Activated naive CD8-positive, alpha-beta T cell treated with anti-CD3 and anti-CD28 coated beads, Interleukin-2, amount 50 U/mL, for 24 hours (primary cell): ENCODE data around the gene DMD.

ENCODE experiments used
- ATAC-seq: fragments of 150-1000 bp; cut with Tn5 transposase; one replicate; pipeline ENCODE4 v1.10.0; 2021
- DNase-seq: peaks from one replicate; pipeline ENCODE4 v3.0.0; 2021
- H3K27ac Mint-ChIP-seq: one replicate; pipeline ENCODE4 v1.8.0; 2021; ENCODE audit warnings: mild to moderate bottlenecking, mixed read lengths
- H3K27me3 Mint-ChIP-seq: one replicate; pipeline ENCODE4 v1.8.0; 2021; ENCODE audit warnings: mixed read lengths
- H3K36me3 Mint-ChIP-seq: one replicate; pipeline ENCODE4 v1.8.0; 2021; ENCODE audit warnings: low read depth, mixed read lengths
- H3K4me1 Mint-ChIP-seq: one replicate; pipeline ENCODE4 v1.8.0; 2021; ENCODE audit warnings: mixed read lengths
- H3K4me3 Mint-ChIP-seq: one replicate; pipeline ENCODE4 v1.8.0; 2021; ENCODE audit warnings: mild to moderate bottlenecking, moderate library complexity, mixed read lengths
- H3K9me3 Mint-ChIP-seq: one replicate; pipeline ENCODE4 v1.8.0; 2021; ENCODE audit warnings: mixed read lengths

The DMD gene

GRCh38 chrX:31800219-31800618 is 1411.1 kb downstream of the DMD start:
- peaks cover 8% of the 10 kb centered on the region for H3K9me3 Mint-ChIP-seq
- DNase-seq (no peak), ATAC-seq (no peak)
- no peaks in the 10 kb centered on the region for H3K27me3 Mint-ChIP-seq
- no peaks in the 10 kb centered on the region for H3K4me1 Mint-ChIP-seq
- H3K27ac Mint-ChIP-seq = no peak overlapping the region
- no peaks in the 10 kb centered on the region for H3K36me3 Mint-ChIP-seq
- no peak overlapping the region for H3K4me3 Mint-ChIP-seq

GRCh38 chrX:31796624-31797023 is 1414.7 kb downstream of the DMD start:
- ATAC-seq (no peak), DNase-seq (no peak)
- H3K9me3 Mint-ChIP-seq = peaks cover 5% of the 10 kb centered on the region
- H3K27ac Mint-ChIP-seq = no peak overlapping the region
- H3K27me3 Mint-ChIP-seq = no peaks in the 10 kb centered on the region
- H3K36me3 Mint-ChIP-seq = no peaks in the 10 kb centered on the region
- H3K4me1 Mint-ChIP-seq = no peaks in the 10 kb centered on the region
- no peak overlapping the region for H3K4me3 Mint-ChIP-seq

GRCh38 chrX:31747411-31747810 is 1463.9 kb downstream of the DMD start:
- ATAC-seq (no peak), DNase-seq (no peak)
- no peak overlapping the region for H3K27ac Mint-ChIP-seq
- no peaks in the 10 kb centered on the region for H3K36me3 Mint-ChIP-seq
- H3K27me3 Mint-ChIP-seq = no peaks in the 10 kb centered on the region
- H3K4me3 Mint-ChIP-seq = no peak overlapping the region
- H3K9me3 Mint-ChIP-seq = no peaks in the 10 kb centered on the region
- no peaks in the 10 kb centered on the region for H3K4me1 Mint-ChIP-seq

GRCh38 chrX:31743004-31743403 is 1468.3 kb downstream of the DMD start:
- H3K9me3 Mint-ChIP-seq = no peaks in the 10 kb centered on the region
- no peak for DNase-seq

GRCh38 chrX:31717474-31717873 is 1493.9 kb downstream of the DMD start:
- H3K4me3 Mint-ChIP-seq = no peak overlapping the region
- no peaks in the 10 kb centered on the region for H3K27me3 Mint-ChIP-seq
- H3K36me3 Mint-ChIP-seq = no peaks in the 10 kb centered on the region
- no peaks in the 10 kb centered on the region for H3K9me3 Mint-ChIP-seq
- no peaks in the 10 kb centered on the region for H3K4me1 Mint-ChIP-seq
- no peak for ATAC-seq
- DNase-seq = no peak
- no peak overlapping the region for H3K27ac Mint-ChIP-seq

More at GRCh38 chrX:31743004-31743403, 1468.3 kb downstream of the DMD start:
- Mint-ChIP-seq H3K27me3 (no peaks in the 10 kb centered on the region), H3K4me3 (no peak overlapping the region), H3K27ac (no peak overlapping the region), H3K36me3 (no peaks in the 10 kb centered on the region), H3K4me1 (no peaks in the 10 kb centered on the region)
- no peak for ATAC-seq

GRCh38 chrX:31715675-31716074 is 1495.7 kb downstream of the DMD start:
- DNase-seq (no peak), ATAC-seq (no peak)
- Mint-ChIP-seq H3K27me3 (no peaks in the 10 kb centered on the region), H3K27ac (no peak overlapping the region), H3K4me1 (no peaks in the 10 kb centered on the region), H3K9me3 (no peaks in the 10 kb centered on the region), H3K4me3 (no peak overlapping the region), H3K36me3 (no peaks in the 10 kb centered on the region)

GRCh38 chrX:31714797-31715196 is 1496.6 kb downstream of the DMD start:
- Mint-ChIP-seq H3K4me3 (no peak overlapping the region), H3K9me3 (no peaks in the 10 kb centered on the region), H3K36me3 (no peaks in the 10 kb centered on the region), H3K4me1 (no peaks in the 10 kb centered on the region), H3K27me3 (no peaks in the 10 kb centered on the region), H3K27ac (no peak overlapping the region)
- DNase-seq = no peak
- ATAC-seq = no peak

GRCh38 chrX:31713120-31713519 is 1498.2 kb downstream of the DMD start:
- no peaks in the 10 kb centered on the region for H3K36me3 Mint-ChIP-seq

GRCh38 chrX:31711166-31711565 is 1500.2 kb downstream of the DMD start:
- Mint-ChIP-seq H3K4me1 (no peaks in the 10 kb centered on the region), H3K4me3 (no peak overlapping the region), H3K36me3 (no peaks in the 10 kb centered on the region), H3K27ac (no peak overlapping the region), H3K27me3 (no peaks in the 10 kb centered on the region), H3K9me3 (no peaks in the 10 kb centered on the region)
- DNase-seq (no peak), ATAC-seq (no peak)

More at GRCh38 chrX:31713120-31713519, 1498.2 kb downstream of the DMD start:
- DNase-seq (no peak), ATAC-seq (no peak)
- Mint-ChIP-seq H3K4me3 (no peak overlapping the region), H3K9me3 (no peaks in the 10 kb centered on the region), H3K4me1 (no peaks in the 10 kb centered on the region), H3K27me3 (no peaks in the 10 kb centered on the region), H3K27ac (no peak overlapping the region)

- H3K27ac Mint-ChIP-seq = no peak overlapping the region
- no peaks in the 10 kb centered on the region for H3K4me1 Mint-ChIP-seq
These were observed 1503.2 kb downstream of the DMD start for GRCh38 chrX:31708116-31708515.

GRCh38 chrX:31706466-31706865 is 1504.9 kb downstream of the DMD start:
- no peak overlapping the region for H3K4me3 Mint-ChIP-seq
- no peaks in the 10 kb centered on the region for H3K27me3 Mint-ChIP-seq
- H3K36me3 Mint-ChIP-seq = no peaks in the 10 kb centered on the region
- H3K27ac Mint-ChIP-seq = no peak overlapping the region
- no peak for DNase-seq
- no peak for ATAC-seq
- no peaks in the 10 kb centered on the region for H3K9me3 Mint-ChIP-seq
- no peaks in the 10 kb centered on the region for H3K4me1 Mint-ChIP-seq

More at GRCh38 chrX:31708116-31708515, 1503.2 kb downstream of the DMD start:
- H3K9me3 Mint-ChIP-seq = no peaks in the 10 kb centered on the region
- DNase-seq (no peak), ATAC-seq (no peak)
- H3K4me3 Mint-ChIP-seq = no peak overlapping the region
- H3K27me3 Mint-ChIP-seq = no peaks in the 10 kb centered on the region
- H3K36me3 Mint-ChIP-seq = no peaks in the 10 kb centered on the region

GRCh38 chrX:31705816-31706215 is 1505.5 kb downstream of the DMD start:
- ATAC-seq (no peak), DNase-seq (no peak)
- H3K36me3 Mint-ChIP-seq = no peaks in the 10 kb centered on the region
- no peaks in the 10 kb centered on the region for H3K9me3 Mint-ChIP-seq
- no peak overlapping the region for H3K4me3 Mint-ChIP-seq
- no peak overlapping the region for H3K27ac Mint-ChIP-seq
- H3K27me3 Mint-ChIP-seq = no peaks in the 10 kb centered on the region
- H3K4me1 Mint-ChIP-seq = no peaks in the 10 kb centered on the region

- ATAC-seq (no peak), DNase-seq (no peak)
- Mint-ChIP-seq H3K4me3 (no peak overlapping the region), H3K27ac (no peak overlapping the region), H3K36me3 (no peaks in the 10 kb centered on the region), H3K9me3 (no peaks in the 10 kb centered on the region), H3K27me3 (no peaks in the 10 kb centered on the region), H3K4me1 (no peaks in the 10 kb centered on the region)
These were observed 1506.4 kb downstream of the DMD start for GRCh38 chrX:31704938-31705337.

GRCh38 chrX:31702222-31702621 is 1509.1 kb downstream of the DMD start:
- no peaks in the 10 kb centered on the region for H3K4me1 Mint-ChIP-seq
- no peak for DNase-seq
- no peak for ATAC-seq
- no peaks in the 10 kb centered on the region for H3K9me3 Mint-ChIP-seq
- no peaks in the 10 kb centered on the region for H3K27me3 Mint-ChIP-seq
- no peak overlapping the region for H3K27ac Mint-ChIP-seq
- no peaks in the 10 kb centered on the region for H3K36me3 Mint-ChIP-seq
- no peak overlapping the region for H3K4me3 Mint-ChIP-seq

- Mint-ChIP-seq H3K9me3 (no peaks in the 10 kb centered on the region), H3K36me3 (no peaks in the 10 kb centered on the region), H3K4me1 (no peaks in the 10 kb centered on the region), H3K27me3 (no peaks in the 10 kb centered on the region), H3K27ac (no peak overlapping the region), H3K4me3 (no peak overlapping the region)
- DNase-seq = no peak
- no peak for ATAC-seq
These were observed 1513.9 kb downstream of the DMD start for GRCh38 chrX:31697294-31697916.

- ATAC-seq (no peak), DNase-seq (no peak)
- Mint-ChIP-seq H3K27ac (no peak overlapping the region), H3K36me3 (no peaks in the 10 kb centered on the region), H3K9me3 (no peaks in the 10 kb centered on the region), H3K4me3 (no peak overlapping the region), H3K27me3 (no peaks in the 10 kb centered on the region), H3K4me1 (no peaks in the 10 kb centered on the region)
These were observed 1531.5 kb downstream of the DMD start for GRCh38 chrX:31679861-31680260.
